Measurements from ENCODE around the gene SLC39A7.

Gene SLC39A7

GRCh38 chr6:33190504-33191107 lies 10.1 kb upstream of the SLC39A7 start:
- no peak for DNase-seq

- DNase-seq, result no peak
Measured at GRCh38 chr6:33191383-33192104, 9.1 kb upstream of the SLC39A7 start.

- no peak for DNase-seq
Measured at GRCh38 chr6:33192105-33192646, 8.5 kb upstream of the SLC39A7 start, which contains the start of gene COL11A2. Gene COL11A2 (minus strand): TSS chr6:33192467. CDS start chr6:33192240, 227 bp downstream.

DNA sequence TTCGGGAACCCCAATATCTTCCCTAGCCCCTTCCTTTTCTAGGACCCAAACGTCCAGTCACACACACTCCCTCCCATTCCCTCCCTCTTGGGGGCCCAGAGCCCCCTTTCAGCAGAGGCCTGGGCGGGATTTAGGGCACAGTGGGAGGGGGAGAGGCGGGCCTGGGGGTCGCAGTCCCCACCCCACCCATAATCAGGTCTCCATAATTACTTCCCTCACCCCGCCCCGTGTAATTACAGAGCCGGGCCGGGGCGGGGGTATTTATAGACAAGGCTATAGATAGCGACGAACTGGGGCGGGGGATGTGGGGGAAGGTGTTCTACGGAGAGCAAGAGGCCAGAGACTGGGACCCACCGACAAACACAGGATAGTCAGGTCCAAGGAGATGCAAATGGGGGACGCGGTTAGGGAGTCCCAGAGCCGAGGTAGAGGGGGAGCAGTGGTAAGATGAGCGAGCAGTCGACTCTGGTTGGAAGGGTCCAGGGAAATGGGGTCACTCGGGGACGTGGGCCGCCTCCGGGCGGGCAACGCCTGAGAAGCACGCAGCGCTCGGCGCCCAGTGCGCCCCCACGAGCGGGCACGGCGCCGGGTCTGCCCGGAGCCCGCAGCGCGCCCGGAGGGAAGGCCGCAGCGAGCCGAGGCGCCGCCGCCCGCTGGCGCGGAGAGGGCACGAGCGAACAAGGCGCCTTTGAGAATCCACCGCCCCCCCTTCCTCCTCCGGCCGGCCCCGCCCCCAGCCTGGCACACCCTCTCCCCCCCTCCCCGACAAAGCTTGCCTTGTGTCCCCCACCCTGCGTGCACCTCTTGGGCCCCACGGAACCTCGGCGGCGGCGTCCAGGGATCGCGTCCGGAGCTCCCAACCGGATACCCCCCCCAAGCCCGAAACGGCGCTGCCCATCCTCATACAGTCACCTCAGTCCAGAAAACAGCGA lies 7.7 kb upstream of the SLC39A7 start:
- DNase-seq, result peak in 2 of 4 experiments; percentile 43 to 51

DNA sequence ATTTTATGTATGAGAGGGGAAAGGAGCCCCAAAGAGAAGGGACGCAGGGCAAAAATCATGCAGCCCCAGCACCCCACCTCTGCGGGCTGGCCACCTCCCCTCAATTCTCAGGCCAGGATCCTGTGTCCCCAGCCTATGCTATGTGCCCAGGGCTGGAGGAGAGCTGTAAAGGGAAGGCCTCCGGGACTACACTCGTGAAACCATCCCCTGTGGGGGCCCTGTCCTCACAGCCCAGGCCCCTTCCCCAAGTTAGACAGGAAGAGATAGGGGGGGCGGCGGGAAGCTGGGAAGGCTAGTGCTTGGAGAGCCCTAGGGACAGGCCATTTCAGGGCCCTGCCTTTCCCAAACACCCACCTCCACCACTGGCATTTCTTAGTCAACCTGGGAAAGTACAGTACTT lies 7.0 kb upstream of the SLC39A7 start:
- DNase-seq, result no peak

GRCh38 chr6:33194431-33194979 lies 6.2 kb upstream of the SLC39A7 start:
- no peak for DNase-seq

DNA sequence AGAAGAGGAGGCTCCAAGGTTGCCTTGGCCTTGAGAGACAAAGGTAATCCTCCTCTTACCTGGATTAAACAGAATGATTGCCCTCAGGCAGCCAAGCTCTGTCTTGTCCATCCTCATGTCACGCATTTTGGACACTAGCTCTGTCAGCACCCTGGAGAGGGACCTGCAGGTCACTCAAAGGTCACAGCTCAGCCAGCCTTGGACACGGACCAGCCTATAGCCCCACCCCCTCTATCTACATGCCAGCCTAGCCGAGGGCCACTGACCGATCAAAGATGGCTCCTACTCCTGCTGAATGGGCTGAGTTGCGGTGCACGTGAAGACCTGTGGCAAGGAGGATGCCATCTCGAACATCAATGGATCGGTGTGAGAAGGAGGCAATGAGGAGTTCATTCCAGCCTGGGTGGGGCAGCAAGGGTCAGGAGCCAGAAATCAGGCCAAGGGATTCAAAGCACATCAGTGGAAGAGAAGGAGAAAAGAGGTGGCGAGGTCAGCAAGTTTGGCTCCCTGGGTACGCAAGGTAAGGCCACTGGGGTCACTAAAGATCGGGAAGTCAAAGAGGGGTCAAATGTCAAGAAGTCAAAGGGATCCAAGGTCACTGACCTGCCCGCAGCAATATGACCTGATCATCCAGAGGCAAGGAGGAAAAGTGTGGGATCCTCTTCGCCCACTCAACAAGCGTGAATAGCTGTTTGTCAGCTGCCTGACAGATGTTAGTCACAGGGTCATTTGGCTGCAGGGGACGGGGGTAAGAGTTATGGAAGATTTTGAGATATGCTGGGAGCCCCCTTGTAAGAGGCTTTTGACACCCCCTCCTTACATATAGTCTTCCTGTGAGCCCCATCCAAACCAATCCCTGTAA lies 5.1 kb upstream of the SLC39A7 start:
- DNase-seq, result peak in 3 of 4 experiments; percentile 61 to 65 (median 62)

- DNase-seq, result peak; percentile 53 to 83 (median 75)
Measured at GRCh38 chr6:33197431-33198048, 3.1 kb upstream of the SLC39A7 start.

GRCh38 chr6:33198159-33198852 lies 2.4 kb upstream of the SLC39A7 start:
- DNase-seq, result no peak

GRCh38 chr6:33198853-33199436 lies 1.7 kb upstream of the SLC39A7 start:
- DNase-seq, result no peak

DNA sequence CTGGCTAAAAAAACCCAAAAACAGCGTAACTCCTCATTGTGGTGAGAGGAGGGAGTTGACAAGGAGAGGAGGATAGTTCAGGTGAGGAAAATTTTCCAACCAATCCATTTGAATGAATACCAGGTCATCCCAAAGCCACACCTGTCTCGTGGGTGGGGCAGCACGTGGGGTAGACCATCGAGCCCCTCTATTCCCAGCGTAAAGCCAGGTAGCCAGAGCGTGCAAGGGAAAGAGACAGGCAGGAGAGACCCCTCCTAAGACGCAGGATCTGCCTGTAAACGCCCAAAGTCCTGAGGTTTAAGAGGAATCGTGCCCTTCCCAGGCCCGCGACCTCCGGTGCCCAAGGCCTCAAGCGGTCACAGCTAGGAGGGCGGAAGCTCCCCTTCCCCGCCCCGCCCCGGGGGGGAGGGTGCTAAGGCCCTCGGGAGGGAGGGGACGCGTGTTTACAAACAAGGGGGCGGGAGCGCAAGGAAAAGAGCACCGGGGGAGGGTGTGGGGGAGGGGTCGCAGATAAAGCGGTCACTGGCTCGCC lies 914 bp upstream of the SLC39A7 start:
- peak; percentile 85 to 95 (median 92) for DNase-seq

DNA sequence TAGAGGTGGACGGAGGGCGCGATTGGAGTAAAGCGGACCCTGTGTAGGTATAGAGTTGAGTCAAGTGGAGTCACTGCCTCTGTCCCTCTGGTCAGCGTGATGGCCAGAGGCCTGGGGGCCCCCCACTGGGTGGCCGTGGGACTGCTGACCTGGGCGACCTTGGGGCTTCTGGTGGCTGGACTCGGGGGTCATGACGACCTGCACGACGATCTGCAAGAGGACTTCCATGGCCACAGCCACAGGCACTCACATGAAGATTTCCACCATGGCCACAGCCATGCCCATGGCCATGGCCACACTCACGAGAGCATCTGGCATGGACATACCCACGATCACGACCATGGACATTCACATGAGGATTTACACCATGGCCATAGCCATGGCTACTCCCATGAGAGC lies 479 bp downstream of the SLC39A7 start:
- peak; percentile 35 to 61 (median 46) for DNase-seq

DNA sequence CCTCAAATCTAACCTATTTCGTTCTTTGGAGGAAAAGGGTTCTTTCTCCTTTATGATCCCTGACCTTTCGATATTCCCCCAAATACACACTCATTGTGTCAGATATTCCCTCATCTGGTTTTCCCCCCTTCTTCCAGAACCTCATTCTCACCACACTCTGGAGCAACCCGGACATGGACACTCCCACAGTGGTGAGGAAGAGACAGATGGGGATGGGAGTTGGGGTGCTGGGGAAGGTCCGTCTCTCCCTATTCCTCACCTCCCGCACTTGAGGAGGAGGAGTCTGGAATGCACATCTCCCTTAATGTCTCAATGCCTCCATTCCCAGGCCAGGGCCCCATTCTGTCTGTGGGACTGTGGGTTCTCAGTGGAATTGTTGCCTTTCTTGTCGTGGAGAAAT lies 1.3 kb downstream of the SLC39A7 start:
- no peak for DNase-seq

- no peak for DNase-seq
Measured at GRCh38 chr6:33202799-33203198, 2.1 kb downstream of the SLC39A7 start.

GRCh38 chr6:33203443-33204164 lies 2.9 kb downstream of the SLC39A7 start:
- no peak for DNase-seq

DNA sequence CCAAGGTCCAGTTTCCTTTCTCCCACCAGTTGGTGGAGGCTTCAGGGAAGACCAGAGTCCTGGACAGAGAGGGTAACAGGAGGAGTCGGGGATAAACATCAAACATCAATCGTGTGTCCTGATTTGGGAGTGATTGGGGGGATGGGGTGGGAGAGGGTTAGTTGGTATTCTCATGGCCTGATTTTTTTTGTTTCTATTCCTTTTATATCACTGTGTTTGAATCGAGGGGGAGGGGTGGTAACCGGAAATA lies 3.4 kb downstream of the SLC39A7 start:
- DNase-seq, result no peak

- DNase-seq, result peak; percentile 86 to 95 (median 91)
Measured at GRCh38 chr6:33204415-33205190, 3.9 kb downstream of the SLC39A7 start, which contains the start of gene HSD17B8. Gene HSD17B8 (plus strand): TSS chr6:33204655. CDS start chr6:33204669, 14 bp downstream.

Measured in suppressor macrophage (primary cell).